Measurements from ENCODE around the gene THEM4.

THEM4 gene

DNA sequence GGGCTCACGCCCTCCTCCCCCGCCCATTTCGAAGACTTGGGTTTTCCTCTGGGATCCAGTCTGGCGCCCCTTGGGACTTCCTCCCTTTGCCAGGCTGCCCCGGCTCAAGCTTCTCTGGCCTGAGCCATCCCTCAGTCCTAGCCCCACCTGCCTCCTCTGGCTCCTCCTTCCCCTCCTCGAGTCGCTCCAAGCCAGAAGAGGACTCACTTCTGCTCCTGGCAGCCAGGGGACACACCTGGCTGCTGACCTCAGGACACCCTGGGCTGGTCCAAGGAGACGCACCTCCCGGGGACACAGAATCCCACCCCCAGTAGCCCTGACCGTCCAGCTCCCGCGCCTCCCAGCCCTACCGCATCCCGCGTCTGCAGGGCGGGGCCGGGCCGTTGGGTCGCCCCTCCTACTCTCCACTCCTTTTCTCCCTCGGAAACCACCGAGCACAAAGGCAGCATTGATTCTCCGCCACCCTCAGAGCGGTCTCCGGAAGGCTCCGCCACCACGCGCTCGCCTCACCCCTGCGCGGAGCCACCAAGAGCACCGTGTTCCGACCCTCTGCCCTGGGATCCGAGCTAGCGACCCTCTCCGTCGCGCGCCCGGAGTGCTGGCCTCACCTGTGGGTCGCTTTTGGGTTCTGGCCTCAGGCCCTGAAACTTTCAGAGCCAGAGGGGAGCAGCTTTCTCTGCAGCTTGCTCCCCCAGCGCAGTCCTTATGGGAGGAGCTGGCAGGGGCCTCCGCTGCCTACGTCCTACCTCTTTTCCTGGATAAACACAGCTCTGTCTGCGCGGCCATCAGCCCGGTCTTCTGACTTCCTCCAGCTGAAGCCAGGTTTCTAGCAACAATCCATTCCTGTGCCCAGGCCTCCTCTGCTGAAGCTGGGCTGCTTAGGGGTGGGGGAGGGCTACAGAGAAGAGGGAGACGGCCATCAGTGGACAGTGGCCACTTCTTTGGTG is 69.6 kb downstream of the THEM4 start, which contains the start of gene C2CD4D:
Gene C2CD4D (minus strand): TSS at position 364 of the 947 bp plus-strand sequence. CDS start 831 bp downstream, outside the sequence.
- no peaks in the 10 kb centered on the region for H3K9me3 ChIP-seq (ENCODE audit: severe bottlenecking)
- H3K4me3 ChIP-seq (ENCODE audit: severe bottlenecking), result peak within 1 kb of the TSS; percentile 25
- H3K27me3 ChIP-seq (ENCODE audit: insufficient read depth, poor library complexity, severe bottlenecking), result no peaks in the 10 kb centered on the region
- peak; percentile 58 for ATAC-seq (ENCODE audit: low read depth)
- peaks cover 36% of the 10 kb centered on the region for H3K4me1 ChIP-seq (ENCODE audit: insufficient read depth, poor library complexity, severe bottlenecking)
- TF ChIP-seq, protein P1, sequence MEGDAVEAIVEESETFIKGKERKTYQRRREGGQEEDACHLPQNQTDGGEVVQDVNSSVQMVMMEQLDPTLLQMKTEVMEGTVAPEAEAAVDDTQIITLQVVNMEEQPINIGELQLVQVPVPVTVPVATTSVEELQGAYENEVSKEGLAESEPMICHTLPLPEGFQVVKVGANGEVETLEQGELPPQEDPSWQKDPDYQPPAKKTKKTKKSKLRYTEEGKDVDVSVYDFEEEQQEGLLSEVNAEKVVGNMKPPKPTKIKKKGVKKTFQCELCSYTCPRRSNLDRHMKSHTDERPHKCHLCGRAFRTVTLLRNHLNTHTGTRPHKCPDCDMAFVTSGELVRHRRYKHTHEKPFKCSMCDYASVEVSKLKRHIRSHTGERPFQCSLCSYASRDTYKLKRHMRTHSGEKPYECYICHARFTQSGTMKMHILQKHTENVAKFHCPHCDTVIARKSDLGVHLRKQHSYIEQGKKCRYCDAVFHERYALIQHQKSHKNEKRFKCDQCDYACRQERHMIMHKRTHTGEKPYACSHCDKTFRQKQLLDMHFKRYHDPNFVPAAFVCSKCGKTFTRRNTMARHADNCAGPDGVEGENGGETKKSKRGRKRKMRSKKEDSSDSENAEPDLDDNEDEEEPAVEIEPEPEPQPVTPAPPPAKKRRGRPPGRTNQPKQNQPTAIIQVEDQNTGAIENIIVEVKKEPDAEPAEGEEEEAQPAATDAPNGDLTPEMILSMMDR (IDR thresholded peaks at IDR 0.05; ENCODE audit: poor library complexity, severe bottlenecking), result no peak
- no peaks in the 10 kb centered on the region for H3K36me3 ChIP-seq (ENCODE audit: low read depth)
- no peak for DNase-seq (ENCODE audit: low spot score)
- H3K27ac ChIP-seq (ENCODE audit: poor library complexity, severe bottlenecking), result peak within 1 kb of the TSS; percentile 75

DNA sequence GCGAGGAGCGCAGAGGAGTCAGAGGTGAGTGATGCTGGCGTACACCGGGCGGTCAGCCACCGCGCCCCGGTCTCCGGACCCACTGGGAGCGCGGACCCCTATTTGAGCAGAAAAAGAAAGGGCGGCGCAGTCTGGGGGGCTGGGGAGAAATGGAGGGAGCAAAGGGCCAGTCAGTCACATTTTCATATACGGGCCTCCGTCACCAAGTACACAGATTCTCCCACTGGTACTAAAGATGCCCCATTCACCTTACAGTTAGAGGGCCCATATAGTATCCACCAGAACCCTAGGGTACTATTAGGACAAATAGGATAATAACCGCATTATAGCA is 70.3 kb downstream of the THEM4 start:
- TF ChIP-seq, protein P1 (IDR thresholded peaks at IDR 0.05; ENCODE audit: poor library complexity, severe bottlenecking), result no peak
- Histone ChIP-seq H3K9me3 (ENCODE audit: severe bottlenecking) (no peaks in the 10 kb centered on the region), H3K4me3 (ENCODE audit: severe bottlenecking) (no peak overlapping the region), H3K27ac (ENCODE audit: poor library complexity, severe bottlenecking) (peak overlapping the region; percentile 75), H3K27me3 (ENCODE audit: insufficient read depth, poor library complexity, severe bottlenecking) (no peaks in the 10 kb centered on the region), H3K4me1 (ENCODE audit: insufficient read depth, poor library complexity, severe bottlenecking) (peaks cover 36% of the 10 kb centered on the region), H3K36me3 (ENCODE audit: low read depth) (no peaks in the 10 kb centered on the region)
- no peak for ATAC-seq (ENCODE audit: low read depth)
- no peak for DNase-seq (ENCODE audit: low spot score)

DNA sequence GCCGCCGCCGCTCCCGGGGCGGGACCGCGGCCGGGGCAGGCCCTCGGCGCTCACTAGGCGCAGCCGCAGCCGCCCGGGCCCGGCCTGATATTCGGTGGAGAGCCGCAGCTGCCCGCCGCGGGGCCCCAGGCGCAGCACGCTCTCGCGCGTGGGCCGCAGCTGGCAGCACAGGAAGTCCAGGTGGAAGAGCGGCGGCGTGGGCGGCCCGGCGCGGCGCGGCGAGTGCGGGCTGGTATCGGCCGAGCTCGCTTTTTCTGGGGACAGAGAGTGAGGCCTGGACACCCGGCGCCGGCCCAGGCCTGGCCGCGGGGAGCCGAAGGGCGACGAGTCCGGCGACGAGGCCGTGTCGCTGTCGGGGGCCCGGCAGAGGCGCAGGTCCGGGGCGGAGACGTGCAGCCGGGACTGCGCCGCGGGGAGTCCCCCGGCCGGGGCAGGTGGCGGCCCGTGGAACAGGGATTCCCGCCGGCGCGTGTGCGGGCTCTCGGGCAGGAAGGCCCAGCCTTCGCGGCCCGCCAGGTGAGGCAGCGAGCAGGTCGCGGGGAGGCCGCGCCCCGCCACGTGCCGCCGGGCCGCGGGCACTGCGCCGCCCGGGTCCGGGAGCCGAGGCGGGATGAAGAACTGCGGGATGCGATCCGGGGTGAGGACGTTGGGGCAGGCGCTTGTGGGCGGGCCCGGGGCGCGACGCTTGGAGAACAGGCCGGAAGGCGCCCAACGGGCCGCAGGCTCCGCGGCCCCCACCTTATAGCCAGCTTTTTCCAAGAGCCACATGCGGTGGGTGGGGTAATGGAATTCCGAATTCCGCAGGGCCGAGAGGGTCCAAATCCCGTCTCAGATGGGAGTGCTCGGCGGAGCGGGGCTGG is 70.9 kb downstream of the THEM4 start:
- Histone ChIP-seq H3K9me3 (ENCODE audit: severe bottlenecking) (no peaks in the 10 kb centered on the region), H3K4me1 (ENCODE audit: insufficient read depth, poor library complexity, severe bottlenecking) (peaks cover 36% of the 10 kb centered on the region), H3K27ac (ENCODE audit: poor library complexity, severe bottlenecking) (peak overlapping the region; percentile 75), H3K4me3 (ENCODE audit: severe bottlenecking) (no peak overlapping the region), H3K27me3 (ENCODE audit: insufficient read depth, poor library complexity, severe bottlenecking) (no peaks in the 10 kb centered on the region), H3K36me3 (ENCODE audit: low read depth) (no peaks in the 10 kb centered on the region)
- TF ChIP-seq, protein P1 (IDR thresholded peaks at IDR 0.05; ENCODE audit: poor library complexity, severe bottlenecking), result no peak
- ATAC-seq (ENCODE audit: low read depth) (no peak), DNase-seq (ENCODE audit: low spot score) (no peak)

DNA sequence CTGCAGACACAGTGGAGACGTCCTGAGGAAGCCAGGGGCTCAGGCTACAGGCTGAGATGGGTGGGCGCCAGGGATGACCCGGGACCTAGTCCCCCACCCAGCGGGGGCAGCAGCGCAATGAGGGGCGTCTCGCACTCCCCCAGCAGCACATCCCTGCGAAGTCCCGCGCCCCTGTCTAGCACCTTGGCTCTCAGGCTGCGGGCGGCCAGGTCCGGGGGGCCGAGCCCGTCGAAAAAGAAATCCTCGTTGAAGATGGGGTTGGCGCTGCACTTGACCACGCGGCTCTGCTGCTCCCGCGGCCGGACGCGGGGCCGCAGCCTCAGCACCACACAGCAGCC is 71.5 kb downstream of the THEM4 start:
- H3K27ac ChIP-seq (ENCODE audit: poor library complexity, severe bottlenecking), result peak overlapping the region; percentile 75

More for the DNA sequence above, 71.5 kb downstream of the THEM4 start:
- TF ChIP-seq, protein P1 (IDR thresholded peaks at IDR 0.05; ENCODE audit: poor library complexity, severe bottlenecking), result no peak
- H3K27me3 ChIP-seq (ENCODE audit: insufficient read depth, poor library complexity, severe bottlenecking), result no peaks in the 10 kb centered on the region
- peaks cover 36% of the 10 kb centered on the region for H3K4me1 ChIP-seq (ENCODE audit: insufficient read depth, poor library complexity, severe bottlenecking)
- DNase-seq (ENCODE audit: low spot score), result no peak
- no peaks in the 10 kb centered on the region for H3K9me3 ChIP-seq (ENCODE audit: severe bottlenecking)
- no peak overlapping the region for H3K4me3 ChIP-seq (ENCODE audit: severe bottlenecking)
- no peaks in the 10 kb centered on the region for H3K36me3 ChIP-seq (ENCODE audit: low read depth)
- no peak for ATAC-seq (ENCODE audit: low read depth)

Measured in RWPE2 (cell line).